HT1080 (cell line): ENCODE data around the gene PCBP2. TPM values are rescaled to one million over a fixed set of nuclear protein-coding genes. Genes with fewer than 3 reads are reported as not detected.

Experiments
- DNase-seq: peaks from one replicate; pipeline ENCODE4 v3.0.0-alpha.2; 2015; ENCODE audit warnings: low read depth
- small RNA-seq: library from RNA; depleted of rRNA; stranded (forward); fragments of <200 nt; gene quantifications from one replicate; pipeline ENCODE3, GENCODE V24; 2014
- total RNA-seq: library from RNA; depleted of rRNA; stranded (reverse); fragments of >200 nt; shearing (Covaris generic); gene quantifications from 2 replicates; pipeline ENCODE4 v1.2.3, GENCODE V29; 2014; rRNA removed

The PCBP2 gene
- total RNA-seq, 1 experiment from 2014 or later, result 243 TPM

DNA sequence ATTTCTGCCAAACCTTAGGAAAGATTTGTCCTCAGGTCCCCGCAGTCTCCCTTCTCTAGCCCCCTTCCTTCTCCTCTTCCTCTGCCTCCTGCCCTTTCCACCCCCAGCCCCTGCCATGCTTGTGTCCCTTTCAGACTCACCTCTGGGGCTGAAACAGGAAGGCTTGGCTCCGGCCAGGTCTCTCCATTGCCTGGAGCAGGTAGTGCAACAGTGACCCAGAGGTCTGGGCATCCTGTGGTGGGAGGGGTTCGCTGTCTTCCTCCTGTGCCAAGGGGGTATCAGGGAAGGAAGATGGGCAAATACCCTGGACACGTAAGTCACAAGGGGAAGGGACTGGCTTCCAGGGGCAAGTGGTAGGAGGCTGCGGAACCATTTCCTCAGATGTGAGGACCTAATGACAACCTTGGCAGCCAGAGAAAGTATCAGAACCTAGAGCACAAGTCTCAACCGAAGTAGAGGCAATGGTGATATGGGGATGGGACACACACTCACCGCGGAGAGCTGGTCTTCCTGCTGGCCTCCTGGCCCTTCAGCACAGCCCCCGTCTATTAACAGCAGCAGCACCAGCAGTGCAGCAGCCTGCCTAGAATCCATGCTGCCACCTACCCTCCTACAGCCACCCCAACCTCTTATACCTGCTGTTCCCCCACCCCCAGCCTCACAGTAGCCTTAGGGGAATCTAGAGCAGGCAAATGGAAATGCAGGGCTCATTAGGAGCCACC, 55.1 kb downstream of the PCBP2 start, which contains the start of gene NPFF:
Gene NPFF (minus strand): TSS at position 604 of the 722 bp plus-strand sequence. CDS start 10 bp downstream, at position 594.
- no peak for DNase-seq

- no peak for DNase-seq
These were observed 55.6 kb downstream of the PCBP2 start for GRCh38 chr12:53507603-53507885.

GRCh38 chr12:53508534-53509170, 56.8 kb downstream of the PCBP2 start:
- peak; percentile 87 for DNase-seq

- no peak for DNase-seq
These were observed 58.4 kb downstream of the PCBP2 start for GRCh38 chr12:53510181-53510812.

- DNase-seq, result no peak
These were observed 62.0 kb downstream of the PCBP2 start for GRCh38 chr12:53513712-53514410.

DNA sequence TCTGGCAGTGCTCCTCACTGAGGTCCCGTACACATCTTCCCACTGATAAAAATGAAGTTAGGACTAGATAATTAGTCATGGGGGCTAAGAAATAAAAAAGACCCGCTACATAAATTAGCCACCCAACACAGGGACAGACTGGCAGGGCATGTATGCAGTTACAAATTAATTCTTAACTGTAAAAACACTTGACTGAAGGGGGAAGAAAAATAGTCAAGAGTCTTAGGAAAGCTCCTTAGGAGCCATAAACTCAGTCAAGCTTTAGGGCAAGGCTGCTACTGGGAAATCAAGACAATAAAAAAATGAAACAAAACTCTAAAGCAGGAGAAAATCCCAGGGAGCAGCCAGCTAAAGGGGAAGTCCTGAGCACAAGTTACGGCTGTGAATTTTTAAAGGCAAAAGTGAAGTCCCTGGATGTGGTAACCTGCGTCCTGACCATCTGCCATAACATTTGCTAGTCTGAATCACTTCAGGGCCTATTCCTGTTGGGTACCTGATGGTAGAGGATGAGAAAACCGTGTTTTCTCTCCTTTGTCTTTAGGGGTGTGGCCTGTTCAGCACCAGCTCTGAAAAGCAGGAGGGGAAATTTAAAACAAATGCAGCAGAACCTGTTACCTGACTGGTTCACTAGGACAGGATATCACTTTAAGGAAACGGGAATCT, 62.9 kb downstream of the PCBP2 start:
- no peak for DNase-seq

- no peak for DNase-seq
These were observed 63.4 kb downstream of the PCBP2 start for GRCh38 chr12:53515291-53515680.

DNA sequence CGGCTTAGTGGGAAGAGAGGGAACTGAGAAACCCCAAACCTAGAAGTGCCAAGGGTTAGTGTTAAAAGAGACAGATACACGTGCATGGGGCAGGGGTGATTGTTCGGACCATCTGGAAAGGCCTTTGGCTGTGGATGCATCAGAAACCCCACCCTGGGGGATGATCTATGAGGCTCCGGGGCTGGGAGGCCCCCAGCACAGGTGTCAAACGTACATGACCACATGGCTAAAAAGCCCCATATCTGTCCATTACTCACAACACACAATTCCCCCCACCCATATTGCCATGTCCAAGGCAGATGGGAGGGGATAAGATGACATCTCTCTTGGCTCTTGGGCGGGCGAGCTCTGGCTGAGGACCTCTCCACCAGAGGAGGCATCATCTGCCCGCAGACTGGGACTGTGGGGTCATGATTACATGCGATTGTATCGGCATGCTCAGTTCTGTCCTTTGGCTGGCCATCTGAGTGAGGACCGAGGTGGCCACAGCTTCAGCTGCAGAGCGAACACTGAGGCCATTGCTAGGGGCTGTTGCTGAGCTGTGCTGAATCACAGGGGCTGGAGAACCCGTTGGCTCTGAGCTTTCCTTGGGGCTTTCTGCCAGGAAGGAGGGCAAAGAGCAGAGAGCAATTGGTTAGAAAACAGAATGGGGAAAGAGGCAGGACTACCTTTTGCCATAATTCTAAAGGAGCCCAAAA, 65.0 kb downstream of the PCBP2 start:
- no peak for DNase-seq

- DNase-seq, result peak; percentile 23
These were observed 66.5 kb downstream of the PCBP2 start for GRCh38 chr12:53518381-53518780.

DNA sequence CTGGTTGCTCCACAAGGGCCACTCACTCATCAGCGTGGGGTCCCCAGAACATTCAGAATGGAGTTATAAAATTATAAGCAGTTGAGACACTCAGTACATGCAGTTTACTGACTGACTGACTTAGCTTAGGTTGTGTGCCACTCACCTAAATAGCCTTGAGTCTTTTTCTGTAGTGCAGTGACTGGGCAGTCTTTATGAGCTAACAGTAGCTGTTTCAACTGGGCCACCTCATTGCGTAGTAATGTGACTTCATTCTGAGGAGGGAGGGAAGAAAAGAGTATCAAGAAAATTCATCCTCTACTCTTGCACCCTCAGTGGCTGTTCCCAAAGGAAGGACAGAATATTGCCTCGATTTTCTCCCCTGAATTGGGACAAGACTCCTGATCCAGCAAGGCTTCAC, 71.2 kb downstream of the PCBP2 start:
- no peak for DNase-seq

DNA sequence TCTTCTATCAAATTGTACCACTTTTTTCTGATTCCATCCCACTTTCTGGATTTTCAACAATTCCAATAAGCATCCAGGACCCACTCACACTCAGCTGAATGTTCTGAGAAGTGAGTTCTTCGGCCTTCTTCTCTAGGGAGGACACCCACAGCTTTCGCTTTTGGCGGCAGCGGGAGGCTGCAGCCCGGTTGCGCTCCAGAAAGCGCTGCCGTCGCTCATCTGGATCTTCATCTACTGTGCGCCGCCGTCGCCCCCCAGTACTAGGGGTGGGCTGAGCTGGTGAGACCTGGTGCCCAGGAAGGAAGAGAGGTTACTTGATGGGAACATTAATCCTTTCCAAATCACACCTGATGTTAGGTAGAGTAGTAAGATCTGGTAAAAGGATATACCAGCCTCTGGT, 72.6 kb downstream of the PCBP2 start:
- DNase-seq, result no peak

GRCh38 chr12:53530061-53530460, 78.2 kb downstream of the PCBP2 start:
- no peak for DNase-seq

Small RNA genes lying within 50 kb of the gene (small RNA-seq; reads per million reads assigned to genes)
- not detected for gene AC023509.3

Other genes starting within 250 kb of the PCBP2 start
- gene ITGB7, start 244.9 kb upstream of the PCBP2 start, total RNA-seq, result not detected in 2 replicates
- 10.8 and 17.4 TPM in 2 replicates for gene RARG, start 219.9 kb upstream of the PCBP2 start, total RNA-seq
- gene ESPL1, start 183.8 kb upstream of the PCBP2 start, total RNA-seq, result 16.8 and 20.0 TPM in 2 replicates
- 309 and 490 TPM in 2 replicates for gene PFDN5, start 156.6 kb upstream of the PCBP2 start, total RNA-seq
- 108 and 119 TPM in 2 replicates for gene MYG1, start 152.4 kb upstream of the PCBP2 start, total RNA-seq
- 117 and 134 TPM in 2 replicates for gene AAAS, start 130.5 kb upstream of the PCBP2 start, total RNA-seq
- 0.10 TPM in 1 of 2 replicates, not detected in the other for gene SP7, start 115.7 kb upstream of the PCBP2 start, total RNA-seq
- gene SP1, start 71.9 kb upstream of the PCBP2 start, total RNA-seq, result 25.7 and 36.9 TPM in 2 replicates
- gene AMHR2, start 28.2 kb upstream of the PCBP2 start, total RNA-seq, result 0.27 TPM in 1 of 2 replicates, not detected in the other
- gene PRR13, start 10.4 kb upstream of the PCBP2 start, total RNA-seq, result 70.7 and 100 TPM in 2 replicates
- 12.3 and 18.9 TPM in 2 replicates for gene MAP3K12, start 47.4 kb downstream of the PCBP2 start, total RNA-seq
- 88.1 and 98.4 TPM in 2 replicates for gene TARBP2, start 49.2 kb downstream of the PCBP2 start, total RNA-seq
- not detected in 2 replicates for gene NPFF, start 55.4 kb downstream of the PCBP2 start, total RNA-seq
- gene ATF7, start 174.3 kb downstream of the PCBP2 start, total RNA-seq, result 3.7 and 8.5 TPM in 2 replicates
- 390 and 472 TPM in 2 replicates for gene ATP5MC2, start 224.0 kb downstream of the PCBP2 start, total RNA-seq